Vagina (tissue), 2 donors: Measurements from ENCODE around the gene ABHD12. TPM values are rescaled to one million over a fixed set of nuclear protein-coding genes. Genes with fewer than 3 reads are reported as not detected.

Source experiments
- DNase-seq, 2 donors: peaks; one replicate each; pipeline ENCODE4 v3.0.0-alpha.2; 2017; ENCODE audit errors: extremely low spot score in 2 of 2
- H3K27ac ChIP-seq: fragments of 200-600 bp; sonication (generic); one replicate; pipeline ENCODE4 v1.5.1; 2019
- H3K27me3 ChIP-seq: fragments of 200-600 bp; sonication (generic); one replicate; pipeline ENCODE4 v1.5.1; 2019
- H3K36me3 ChIP-seq, 2 donors: fragments of 200-600 bp; sonication (generic); one replicate each; pipeline ENCODE4 v1.5.1; 2017 to 2019
- H3K4me1 ChIP-seq: fragments of 200-600 bp; sonication (generic); one replicate; pipeline ENCODE4 v1.5.1; 2019
- H3K4me3 ChIP-seq, 2 donors: fragments of 200-600 bp; sonication (generic); 1 replicate in 1 of 2; 2 replicates in 1 of 2; pipeline ENCODE4 v1.5.1; 2016 to 2019
- H3K9me3 ChIP-seq: fragments of 200-600 bp; sonication (generic); one replicate; pipeline ENCODE4 v1.5.1; 2019
- CTCF ChIP-seq, 3 experiments: fragments of 450-650 bp in 2 of 3; fragments of 200-600 bp in 1 of 3; sonication (generic) in 1 of 3; IDR thresholded peaks; one replicate each; pipeline ENCODE4 v1.5.1; 2017 to 2019; ENCODE audit warnings: antibody characterized with exemption in 3 of 3, mild to moderate bottlenecking in 2 of 3, moderate library complexity in 2 of 3
- POLR2A ChIP-seq, 2 donors: fragments of 450-650 bp; IDR thresholded peaks; one replicate each; pipeline ENCODE4 v1.6.1; 2017; ENCODE audit warnings: antibody characterized with exemption in 2 of 2, mild to moderate bottlenecking in 2 of 2, moderate library complexity in 2 of 2
- POLR2AphosphoS5 ChIP-seq, 2 donors: sonication (generic); formaldehyde crosslinking; IDR thresholded peaks; one replicate each; pipeline ENCODE4 v1.9.0; 2017; ENCODE audit warnings: antibody characterized with exemption in 2 of 2, mild to moderate bottlenecking in 2 of 2, low read depth in 1 of 2; ENCODE audit not compliant: insufficient read depth in 1 of 2
- intact Hi-C: fragments of 100-400 bp; cut with DNase I; formaldehyde crosslinking; loops from one replicate; pipeline ENCODE4 v1.15.1; 2023
- total RNA-seq: library from RNA; depleted of rRNA; stranded (reverse); fragments of >200 nt; gene quantifications from one replicate; pipeline ENCODE4 v1.2.3, GENCODE V29; 2016

Gene ABHD12
- total RNA-seq, 1 donor from 2014 or later, result 36.6 TPM

DNA sequence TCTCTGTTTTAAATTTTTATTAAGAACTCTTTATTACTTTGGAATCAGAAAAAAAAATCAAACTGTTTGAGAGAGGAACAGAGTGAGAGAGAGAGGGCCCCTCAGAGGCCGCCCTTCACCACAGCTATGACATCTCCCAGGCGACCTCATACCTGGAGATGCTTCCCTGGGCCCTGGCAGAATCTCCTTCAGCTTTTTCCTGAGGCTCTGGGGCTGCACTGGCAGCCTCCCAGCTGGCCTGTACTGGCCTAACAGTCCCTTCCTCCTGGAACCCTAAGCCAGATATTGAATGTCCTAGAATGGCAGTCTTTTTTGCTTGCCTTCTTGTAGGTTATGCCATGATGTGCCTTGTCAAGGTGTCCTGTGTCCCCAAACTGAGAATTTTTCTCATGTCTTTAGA lies 13.7 kb downstream of the ABHD12 start:
- Histone ChIP-seq H3K4me3 (no peak overlapping the region), H3K27me3 (no peaks in the 10 kb centered on the region), H3K9me3 (no peaks in the 10 kb centered on the region), H3K27ac (no peak overlapping the region), H3K36me3 (no peaks in the 10 kb centered on the region), H3K4me1 (no peaks in the 10 kb centered on the region)
- intact Hi-C loops, result no loop called here
- TF ChIP-seq CTCF (IDR thresholded peaks at IDR 0.05), result no peak
- TF ChIP-seq POLR2AphosphoS5 (IDR thresholded peaks at IDR 0.05; ENCODE audit: insufficient read depth in 1 of 2, low read depth in 1 of 2), result no peak
- TF ChIP-seq POLR2A (IDR thresholded peaks at IDR 0.05), result no peak
- no peak for DNase-seq

GRCh38 chr20:25376236-25376635 lies 14.4 kb downstream of the ABHD12 start:
- Histone ChIP-seq H3K9me3 (no peaks in the 10 kb centered on the region), H3K27ac (no peak overlapping the region), H3K4me1 (no peaks in the 10 kb centered on the region), H3K27me3 (no peaks in the 10 kb centered on the region), H3K4me3 (no peak overlapping the region), H3K36me3 (no peaks in the 10 kb centered on the region)
- TF ChIP-seq POLR2AphosphoS5 (IDR thresholded peaks at IDR 0.05; ENCODE audit: insufficient read depth in 1 of 2, low read depth in 1 of 2) (no peak), CTCF (IDR thresholded peaks at IDR 0.05) (no peak), POLR2A (IDR thresholded peaks at IDR 0.05) (no peak)
- DNase-seq, result no peak
- intact Hi-C loops, result no loop called here

GRCh38 chr20:25374842-25375241 lies 15.8 kb downstream of the ABHD12 start:
- intact Hi-C loops, result no loop called here
- no peak for DNase-seq
- Histone ChIP-seq H3K27me3 (no peaks in the 10 kb centered on the region), H3K36me3 (no peaks in the 10 kb centered on the region), H3K4me3 (no peak overlapping the region), H3K27ac (no peak overlapping the region), H3K4me1 (no peaks in the 10 kb centered on the region), H3K9me3 (no peaks in the 10 kb centered on the region)
- TF ChIP-seq CTCF (IDR thresholded peaks at IDR 0.05) (no peak), POLR2AphosphoS5 (IDR thresholded peaks at IDR 0.05; ENCODE audit: insufficient read depth in 1 of 2, low read depth in 1 of 2) (no peak), POLR2A (IDR thresholded peaks at IDR 0.05) (no peak)

DNA sequence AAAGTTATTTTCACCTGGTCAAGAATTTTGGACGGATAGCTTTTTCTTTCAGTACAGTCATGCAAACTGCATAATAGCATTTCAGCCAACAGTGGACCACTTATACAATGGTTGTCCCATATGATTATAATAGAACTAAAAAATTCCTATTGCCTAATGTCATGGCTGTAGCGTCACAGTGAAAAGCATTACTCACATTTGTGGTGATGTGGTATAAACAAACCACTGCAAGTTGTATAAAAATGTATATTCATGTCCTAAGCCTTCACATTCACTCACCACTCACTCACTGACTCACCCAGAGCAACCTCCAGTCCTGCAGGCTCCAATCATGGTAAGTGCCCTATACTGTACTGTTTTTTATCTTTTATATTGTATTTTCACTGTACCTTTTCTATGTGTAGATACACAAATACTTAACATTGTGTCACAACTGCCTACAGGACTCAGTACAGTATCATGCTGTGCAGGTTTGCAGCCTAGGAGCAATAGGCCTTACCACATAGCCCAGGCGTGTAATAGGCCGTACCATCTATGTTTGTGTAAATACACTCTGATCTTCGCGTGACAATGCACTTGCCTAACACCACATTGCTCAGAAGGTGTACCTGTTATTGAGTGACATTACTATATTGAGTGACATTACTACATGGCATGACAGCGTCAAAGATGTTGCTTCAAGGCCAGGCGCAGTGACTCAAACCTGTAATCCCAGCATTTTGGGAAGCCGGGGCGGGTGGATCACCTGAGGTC lies 17.9 kb downstream of the ABHD12 start:
- H3K27ac ChIP-seq, result no peak overlapping the region
- no peak for TF ChIP-seq POLR2AphosphoS5 (IDR thresholded peaks at IDR 0.05; ENCODE audit: insufficient read depth in 1 of 2, low read depth in 1 of 2)
- TF ChIP-seq CTCF (IDR thresholded peaks at IDR 0.05), result no peak
- TF ChIP-seq POLR2A (IDR thresholded peaks at IDR 0.05), result no peak
- no peaks in the 10 kb centered on the region for H3K4me1 ChIP-seq
- H3K36me3 ChIP-seq, result no peaks in the 10 kb centered on the region
- H3K9me3 ChIP-seq, result no peaks in the 10 kb centered on the region
- H3K4me3 ChIP-seq, result no peak overlapping the region
- intact Hi-C loops, result no loop called here
- DNase-seq, result no peak
- no peaks in the 10 kb centered on the region for H3K27me3 ChIP-seq

- Histone ChIP-seq H3K27ac (no peak overlapping the region), H3K36me3 (no peaks in the 10 kb centered on the region), H3K4me3 (no peak overlapping the region), H3K9me3 (no peaks in the 10 kb centered on the region), H3K4me1 (no peaks in the 10 kb centered on the region), H3K27me3 (no peaks in the 10 kb centered on the region)
- TF ChIP-seq CTCF (IDR thresholded peaks at IDR 0.05) (no peak), POLR2A (IDR thresholded peaks at IDR 0.05) (no peak), POLR2AphosphoS5 (IDR thresholded peaks at IDR 0.05; ENCODE audit: insufficient read depth in 1 of 2, low read depth in 1 of 2) (no peak)
- intact Hi-C loops, result no loop called here
- no peak for DNase-seq
Observed at GRCh38 chr20:25369971-25370370, 20.7 kb downstream of the ABHD12 start.
